ENCODE measurements around the gene ATP5IF1. TPM values are rescaled to one million over a fixed set of nuclear protein-coding genes. Genes with fewer than 3 reads are reported as not detected.

Gene ATP5IF1
- total and polyA plus RNA-seq, 8 donors = 97.5 to 159 (median 146) TPM

DNA sequence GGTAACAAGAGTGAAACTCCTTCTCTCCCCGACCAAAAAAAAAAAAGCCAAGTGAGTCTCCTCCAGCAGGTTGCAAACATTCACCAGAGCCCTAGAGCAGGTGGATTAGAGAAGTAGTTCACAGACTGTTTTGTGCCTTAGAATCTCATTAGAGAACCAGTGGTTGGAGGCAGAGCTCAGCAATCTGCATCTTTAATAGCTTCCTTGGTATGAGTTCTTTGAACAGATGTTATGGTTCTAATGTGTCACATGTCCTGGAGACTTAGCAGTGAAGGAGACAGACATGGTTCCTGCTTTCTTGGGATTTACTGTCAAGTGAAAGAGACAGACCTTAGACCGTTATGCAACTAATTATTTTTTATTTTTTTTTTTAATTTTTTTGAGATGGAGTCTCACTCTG lies 50.2 kb downstream of the ATP5IF1 start:
- no peak for DNase-seq
- H3K4me3 ChIP-seq = no peak overlapping the region
- ATAC-seq = no peak
- TF ChIP-seq, protein P1, sequence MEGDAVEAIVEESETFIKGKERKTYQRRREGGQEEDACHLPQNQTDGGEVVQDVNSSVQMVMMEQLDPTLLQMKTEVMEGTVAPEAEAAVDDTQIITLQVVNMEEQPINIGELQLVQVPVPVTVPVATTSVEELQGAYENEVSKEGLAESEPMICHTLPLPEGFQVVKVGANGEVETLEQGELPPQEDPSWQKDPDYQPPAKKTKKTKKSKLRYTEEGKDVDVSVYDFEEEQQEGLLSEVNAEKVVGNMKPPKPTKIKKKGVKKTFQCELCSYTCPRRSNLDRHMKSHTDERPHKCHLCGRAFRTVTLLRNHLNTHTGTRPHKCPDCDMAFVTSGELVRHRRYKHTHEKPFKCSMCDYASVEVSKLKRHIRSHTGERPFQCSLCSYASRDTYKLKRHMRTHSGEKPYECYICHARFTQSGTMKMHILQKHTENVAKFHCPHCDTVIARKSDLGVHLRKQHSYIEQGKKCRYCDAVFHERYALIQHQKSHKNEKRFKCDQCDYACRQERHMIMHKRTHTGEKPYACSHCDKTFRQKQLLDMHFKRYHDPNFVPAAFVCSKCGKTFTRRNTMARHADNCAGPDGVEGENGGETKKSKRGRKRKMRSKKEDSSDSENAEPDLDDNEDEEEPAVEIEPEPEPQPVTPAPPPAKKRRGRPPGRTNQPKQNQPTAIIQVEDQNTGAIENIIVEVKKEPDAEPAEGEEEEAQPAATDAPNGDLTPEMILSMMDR (IDR thresholded peaks at IDR 0.05) = no peak
- no peaks in the 10 kb centered on the region for H3K27me3 ChIP-seq
- no peaks in the 10 kb centered on the region for H3K9me3 ChIP-seq
- no peak overlapping the region for H3K27ac ChIP-seq
- intact Hi-C loops (cut with DNase I) = no loop called here
- H3K36me3 ChIP-seq = peaks cover 0 to 14% of the 10 kb centered on the region in 2 donors
- H3K4me1 ChIP-seq = peaks cover 0 to 49% of the 10 kb centered on the region in 2 donors

Other genes starting within 250 kb of the ATP5IF1 start
- 10 to 100 TPM; 22.9 to 28.4 TPM for gene EYA3, start 147.5 kb upstream of the ATP5IF1 start, total RNA-seq
- gene EYA3, start 147.5 kb upstream of the ATP5IF1 start, polyA plus RNA-seq (ENCODE audit: insufficient read length in 6 of 6) = 10 to 100 TPM; 25.8 to 33.0 (median 31.2) TPM
- gene PTAFR, start 59.4 kb upstream of the ATP5IF1 start, total RNA-seq = 10 to 100 TPM; 19.4 to 59.7 TPM
- 1 to 10 TPM; 2.4 to 2.9 (median 2.5) TPM for gene PTAFR, start 59.4 kb upstream of the ATP5IF1 start, polyA plus RNA-seq (ENCODE audit: insufficient read length in 6 of 6)
- 10 to 100 TPM; 65.2 to 74.3 TPM for gene DNAJC8, start 3.1 kb upstream of the ATP5IF1 start, total RNA-seq
- gene DNAJC8, start 3.1 kb upstream of the ATP5IF1 start, polyA plus RNA-seq (ENCODE audit: insufficient read length in 6 of 6) = 100 to 1,000 TPM; 123 to 151 (median 144) TPM
- gene SESN2, start 23.4 kb downstream of the ATP5IF1 start, total RNA-seq = 10 to 100 TPM; 14.6 to 17.6 TPM
- gene SESN2, start 23.4 kb downstream of the ATP5IF1 start, polyA plus RNA-seq (ENCODE audit: insufficient read length in 6 of 6) = 1 to 10 TPM; 4.6 to 7.8 (median 5.8) TPM
- gene MED18, start 92.9 kb downstream of the ATP5IF1 start, total RNA-seq = 10 to 100 TPM; 13.2 to 16.6 TPM
- 10 to 100 TPM; 13.8 to 19.0 (median 16.5) TPM for gene MED18, start 92.9 kb downstream of the ATP5IF1 start, polyA plus RNA-seq (ENCODE audit: insufficient read length in 6 of 6)
- 10 to 100 TPM; 39.7 to 40.6 TPM for gene PHACTR4, start 133.6 kb downstream of the ATP5IF1 start, total RNA-seq
- 10 to 100 TPM; 59.3 to 73.8 (median 68.7) TPM for gene PHACTR4, start 133.6 kb downstream of the ATP5IF1 start, polyA plus RNA-seq (ENCODE audit: insufficient read length in 6 of 6)